Progenitor cell of endocrine pancreas (in vitro differentiated cells): Measurements from ENCODE around the gene RETN. TPM values are rescaled to one million over a fixed set of nuclear protein-coding genes. Genes with fewer than 3 reads are reported as not detected.
A peak's percentile ranks its signal among the peaks of the same experiment; 100 is the strongest.

Experiments used
- DNase-seq: peaks from one replicate; pipeline ENCODE4 v3.0.0; 2021; ENCODE audit warnings: low spot score; ENCODE audit not compliant: unreplicated experiment
- H3K27ac Mint-ChIP-seq: 2 replicates; pipeline ENCODE4 v1.8.0; 2021; ENCODE audit warnings: mild to moderate bottlenecking, moderate library complexity, mixed read lengths
- H3K27me3 Mint-ChIP-seq: 2 replicates; pipeline ENCODE4 v1.8.0; 2021; ENCODE audit warnings: mixed read lengths
- H3K36me3 Mint-ChIP-seq: 2 replicates; pipeline ENCODE4 v1.8.0; 2022; ENCODE audit warnings: mixed read lengths; ENCODE audit not compliant: insufficient read depth
- H3K4me1 Mint-ChIP-seq: 2 replicates; pipeline ENCODE4 v1.8.0; 2021; ENCODE audit warnings: low read depth, mixed read lengths
- H3K4me3 Mint-ChIP-seq: 2 replicates; pipeline ENCODE4 v1.8.0; 2021; ENCODE audit warnings: low read depth, mild to moderate bottlenecking, moderate library complexity, mixed read lengths
- H3K9me3 Mint-ChIP-seq: 2 replicates; pipeline ENCODE4 v1.8.0; 2021; ENCODE audit warnings: low read depth, mixed read lengths
- total RNA-seq: library from RNA; stranded (reverse); gene quantifications from 2 replicates; pipeline ENCODE4 v1.2.1, GENCODE V29; 2021
- TF ChIP-seq, protein P1 (sequence below): fragments of 200-600 bp; sonication (generic); IDR thresholded peaks from one replicate; pipeline ENCODE4 v1.5.0; 2021; ENCODE audit warnings: antibody characterized with exemption, mild to moderate bottlenecking; ENCODE audit not compliant: unreplicated experiment

RETN gene
- total RNA-seq, 1 donor from 2014 or later = not detected

GRCh38 chr19:7657131-7657751 is 11.6 kb upstream of the RETN start:
- H3K27me3 Mint-ChIP-seq = peaks cover 42% of the 10 kb centered on the region

GRCh38 chr19:7658219-7658686 is 10.6 kb upstream of the RETN start:
- Mint-ChIP-seq H3K4me1 (no peaks in the 10 kb centered on the region), H3K27ac (peak overlapping the region; percentile 23), H3K9me3 (no peaks in the 10 kb centered on the region), H3K27me3 (peaks cover 36% of the 10 kb centered on the region), H3K36me3 (no peaks in the 10 kb centered on the region), H3K4me3 (no peak overlapping the region)
- TF ChIP-seq, protein P1, sequence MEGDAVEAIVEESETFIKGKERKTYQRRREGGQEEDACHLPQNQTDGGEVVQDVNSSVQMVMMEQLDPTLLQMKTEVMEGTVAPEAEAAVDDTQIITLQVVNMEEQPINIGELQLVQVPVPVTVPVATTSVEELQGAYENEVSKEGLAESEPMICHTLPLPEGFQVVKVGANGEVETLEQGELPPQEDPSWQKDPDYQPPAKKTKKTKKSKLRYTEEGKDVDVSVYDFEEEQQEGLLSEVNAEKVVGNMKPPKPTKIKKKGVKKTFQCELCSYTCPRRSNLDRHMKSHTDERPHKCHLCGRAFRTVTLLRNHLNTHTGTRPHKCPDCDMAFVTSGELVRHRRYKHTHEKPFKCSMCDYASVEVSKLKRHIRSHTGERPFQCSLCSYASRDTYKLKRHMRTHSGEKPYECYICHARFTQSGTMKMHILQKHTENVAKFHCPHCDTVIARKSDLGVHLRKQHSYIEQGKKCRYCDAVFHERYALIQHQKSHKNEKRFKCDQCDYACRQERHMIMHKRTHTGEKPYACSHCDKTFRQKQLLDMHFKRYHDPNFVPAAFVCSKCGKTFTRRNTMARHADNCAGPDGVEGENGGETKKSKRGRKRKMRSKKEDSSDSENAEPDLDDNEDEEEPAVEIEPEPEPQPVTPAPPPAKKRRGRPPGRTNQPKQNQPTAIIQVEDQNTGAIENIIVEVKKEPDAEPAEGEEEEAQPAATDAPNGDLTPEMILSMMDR = no peak
- no peak for DNase-seq

More at GRCh38 chr19:7657131-7657751, 11.6 kb upstream of the RETN start:
- Mint-ChIP-seq H3K4me3 (no peak overlapping the region), H3K4me1 (peaks cover 5% of the 10 kb centered on the region), H3K27ac (no peak overlapping the region), H3K36me3 (no peaks in the 10 kb centered on the region), H3K9me3 (no peaks in the 10 kb centered on the region)
- TF ChIP-seq, protein P1 = no peak
- DNase-seq = no peak

- Mint-ChIP-seq H3K4me3 (no peak overlapping the region), H3K27ac (no peak overlapping the region), H3K27me3 (peaks cover 36% of the 10 kb centered on the region), H3K9me3 (no peaks in the 10 kb centered on the region), H3K4me1 (no peaks in the 10 kb centered on the region), H3K36me3 (no peaks in the 10 kb centered on the region)
- no peak for DNase-seq
- TF ChIP-seq, protein P1 = no peak
These were observed 6.9 kb upstream of the RETN start for GRCh38 chr19:7661744-7662538.

GRCh38 chr19:7662657-7663056 is 6.2 kb upstream of the RETN start:
- H3K4me1 Mint-ChIP-seq = no peaks in the 10 kb centered on the region
- H3K27me3 Mint-ChIP-seq = peaks cover 37% of the 10 kb centered on the region
- no peaks in the 10 kb centered on the region for H3K36me3 Mint-ChIP-seq
- H3K27ac Mint-ChIP-seq = no peak overlapping the region
- no peak for DNase-seq
- no peak overlapping the region for H3K4me3 Mint-ChIP-seq
- TF ChIP-seq, protein P1 = no peak
- H3K9me3 Mint-ChIP-seq = no peaks in the 10 kb centered on the region

GRCh38 chr19:7663706-7664105 is 5.1 kb upstream of the RETN start:
- Mint-ChIP-seq H3K4me3 (no peak overlapping the region), H3K27ac (no peak overlapping the region), H3K9me3 (no peaks in the 10 kb centered on the region), H3K27me3 (peaks cover 39% of the 10 kb centered on the region), H3K4me1 (no peaks in the 10 kb centered on the region), H3K36me3 (no peaks in the 10 kb centered on the region)
- no peak for DNase-seq
- TF ChIP-seq, protein P1 = no peak
